Caco-2 (cell line): ENCODE results near the gene RPN1. TPM values are rescaled to one million over a fixed set of nuclear protein-coding genes. Genes with fewer than 3 reads are reported as not detected.

Experiments
- BruUV-seq: library from RNA; stranded (reverse); fragments of 400-500 nt; replicated peaks from 2 replicates; lab custom pipeline; 2021; lab: Mats Ljungman, UMichigan
- CTCF ChIA-PET: fragments of 300-600 bp; sonication (Branson Sonifier 250); formaldehyde crosslinking; loops from one replicate; lab custom pipeline; 2022; ENCODE audit warnings: antibody characterized with exemption; lab: Charles Lee
- POLR2A ChIA-PET: fragments of 300-600 bp; sonication (Branson Sonifier 250); formaldehyde crosslinking; loops from one replicate; lab custom pipeline; 2022; ENCODE audit warnings: antibody characterized with exemption; lab: Charles Lee
- DNase-seq, 2 experiments: peaks; one replicate each; pipeline versions ENCODE4 v3.0.0 to v3.0.0-alpha.2; 2020 to 2022
- H3K27me3 ChIP-seq: replicated peaks from 2 replicates; pipeline ENCODE4 v1.6.0; 2011; ENCODE audit warnings: low read length; ENCODE audit not compliant: control insufficient read depth, insufficient read depth
- H3K36me3 ChIP-seq: 2 replicates; pipeline ENCODE4 v1.5.1; 2011; ENCODE audit warnings: low read length; ENCODE audit not compliant: control insufficient read depth, insufficient read depth
- H3K4me1 ChIP-seq: fragments of 250-450 bp; sonication (Bioruptor Pico); 2 replicates; pipeline ENCODE4 v1.5.1; 2020; ENCODE audit warnings: mild to moderate bottlenecking
- H3K4me3 ChIP-seq: 2 replicates; pipeline ENCODE4 v1.5.1; 2011; ENCODE audit warnings: low read depth, mild to moderate bottlenecking, control low read depth, low read length
- H3K9me3 ChIP-seq: fragments of 250-450 bp; sonication (Bioruptor Pico); 2 replicates; pipeline ENCODE4 v1.5.1; 2020; ENCODE audit warnings: mild to moderate bottlenecking, moderate library complexity
- H3K27ac Mint-ChIP-seq: one replicate; pipeline ENCODE4 v1.8.0; 2022; ENCODE audit warnings: mixed read lengths; ENCODE audit not compliant: unreplicated experiment
- H3K27me3 Mint-ChIP-seq: one replicate; pipeline ENCODE4 v1.8.0; 2022; ENCODE audit warnings: mixed read lengths; ENCODE audit not compliant: insufficient read depth, unreplicated experiment
- H3K36me3 Mint-ChIP-seq: one replicate; pipeline ENCODE4 v1.8.0; 2022; ENCODE audit warnings: mild to moderate bottlenecking, mixed read lengths; ENCODE audit not compliant: insufficient read depth, unreplicated experiment
- H3K4me1 Mint-ChIP-seq: one replicate; pipeline ENCODE4 v1.8.0; 2022; ENCODE audit warnings: low read depth, mixed read lengths; ENCODE audit not compliant: unreplicated experiment
- H3K4me3 Mint-ChIP-seq: one replicate; pipeline ENCODE4 v1.8.0; 2022; ENCODE audit warnings: mild to moderate bottlenecking, moderate library complexity, mixed read lengths; ENCODE audit not compliant: unreplicated experiment
- H3K9me3 Mint-ChIP-seq: one replicate; pipeline ENCODE4 v1.8.0; 2022; ENCODE audit warnings: mixed read lengths; ENCODE audit not compliant: unreplicated experiment
- CTCF ChIP-seq, 2 experiments: fragments of 200-600 bp in 1 of 2; IDR thresholded peaks; 1 replicate in 1 of 2; 2 replicates in 1 of 2; pipeline versions ENCODE4 v1.5.1 to v1.8.0; 2011 to 2022; ENCODE audit warnings: antibody characterized with exemption in 1 of 2, control low read depth in 1 of 2, inconsistent platforms in 1 of 2, low read depth in 1 of 2, low read length in 1 of 2, mild to moderate bottlenecking in 1 of 2, moderate library complexity in 1 of 2; ENCODE audit not compliant: insufficient read depth in 1 of 2, severe bottlenecking in 1 of 2, unreplicated experiment in 1 of 2
- intact Hi-C: fragments of 100-400 bp; cut with micrococcal nuclease; formaldehyde crosslinking; loops from one replicate; pipeline ENCODE4 v1.10.0; 2022; ENCODE audit not compliant: unreplicated experiment
- total RNA-seq: library from RNA; stranded (reverse); gene quantifications from 2 replicates; pipeline ENCODE4 v1.2.3, GENCODE V29; 2022

Gene RPN1
- total RNA-seq, 1 experiment from 2014 or later: 282 TPM

- Mint-ChIP-seq H3K27ac (no peak overlapping the region), H3K9me3 (no peaks in the 10 kb centered on the region), H3K4me1 (no peaks in the 10 kb centered on the region), H3K36me3 (peaks cover 95% of the 10 kb centered on the region), H3K27me3 (no peaks in the 10 kb centered on the region), H3K4me3 (no peak overlapping the region)
- TF ChIP-seq CTCF (IDR thresholded peaks at IDR 0.05; ENCODE audit: insufficient read depth in 1 of 2, low read depth in 1 of 2, low read length in 1 of 2, severe bottlenecking in 1 of 2, unreplicated experiment in 1 of 2): no peak
- Histone ChIP-seq H3K4me3 (no peak overlapping the region), H3K9me3 (no peaks in the 10 kb centered on the region), H3K36me3 (peaks cover 6% of the 10 kb centered on the region), H3K4me1 (no peaks in the 10 kb centered on the region), H3K27me3 (no peaks in the 10 kb centered on the region)
- CTCF ChIA-PET: no interaction called here
- POLR2A ChIA-PET: no interaction called here
- no TSS peak for BruUV-seq
- DNase-seq: no peak
- intact Hi-C loops: no loop called here
Measured at GRCh38 chr3:128625409-128625945, 25.1 kb downstream of the RPN1 start.

GRCh38 chr3:128624526-128625138 lies 26.0 kb downstream of the RPN1 start:
- TF ChIP-seq CTCF (IDR thresholded peaks at IDR 0.05; ENCODE audit: insufficient read depth in 1 of 2, low read depth in 1 of 2, low read length in 1 of 2, severe bottlenecking in 1 of 2, unreplicated experiment in 1 of 2): no peak
- POLR2A ChIA-PET: no interaction called here
- Histone ChIP-seq H3K4me3 (no peak overlapping the region), H3K36me3 (peaks cover 6% of the 10 kb centered on the region), H3K27me3 (no peaks in the 10 kb centered on the region), H3K9me3 (no peaks in the 10 kb centered on the region), H3K4me1 (no peaks in the 10 kb centered on the region)
- peaks cover 94% of the 10 kb centered on the region for H3K36me3 Mint-ChIP-seq
- CTCF ChIA-PET: no interaction called here
- no peak overlapping the region for H3K4me3 Mint-ChIP-seq
- BruUV-seq: no TSS peak
- DNase-seq: no peak
- H3K9me3 Mint-ChIP-seq: no peaks in the 10 kb centered on the region
- H3K4me1 Mint-ChIP-seq: no peaks in the 10 kb centered on the region
- H3K27me3 Mint-ChIP-seq: no peaks in the 10 kb centered on the region
- intact Hi-C loops: no loop called here
- H3K27ac Mint-ChIP-seq: no peak overlapping the region

- Mint-ChIP-seq H3K27ac (no peak overlapping the region), H3K36me3 (peaks cover 92% of the 10 kb centered on the region), H3K4me3 (no peak overlapping the region), H3K27me3 (no peaks in the 10 kb centered on the region), H3K9me3 (no peaks in the 10 kb centered on the region), H3K4me1 (peaks cover 5% of the 10 kb centered on the region)
- ChIA-PET POLR2A (no interaction called here), CTCF (no interaction called here)
- no peak for TF ChIP-seq CTCF (IDR thresholded peaks at IDR 0.05; ENCODE audit: insufficient read depth in 1 of 2, low read depth in 1 of 2, low read length in 1 of 2, severe bottlenecking in 1 of 2, unreplicated experiment in 1 of 2)
- Histone ChIP-seq H3K36me3 (peaks cover 6% of the 10 kb centered on the region), H3K27me3 (no peaks in the 10 kb centered on the region), H3K4me3 (no peak overlapping the region), H3K4me1 (no peaks in the 10 kb centered on the region), H3K9me3 (no peaks in the 10 kb centered on the region)
- BruUV-seq: no TSS peak
- intact Hi-C loops: no loop called here
- DNase-seq: no peak
Measured at GRCh38 chr3:128623762-128624176, 26.8 kb downstream of the RPN1 start.
